ENCODE data around the gene MB21D2.

The MB21D2 gene

GRCh38 chr3:192923731-192924130 is 6.1 kb upstream of the MB21D2 start:
- no peak for DNase-seq (ENCODE audit: low read depth, low spot score)

DNA sequence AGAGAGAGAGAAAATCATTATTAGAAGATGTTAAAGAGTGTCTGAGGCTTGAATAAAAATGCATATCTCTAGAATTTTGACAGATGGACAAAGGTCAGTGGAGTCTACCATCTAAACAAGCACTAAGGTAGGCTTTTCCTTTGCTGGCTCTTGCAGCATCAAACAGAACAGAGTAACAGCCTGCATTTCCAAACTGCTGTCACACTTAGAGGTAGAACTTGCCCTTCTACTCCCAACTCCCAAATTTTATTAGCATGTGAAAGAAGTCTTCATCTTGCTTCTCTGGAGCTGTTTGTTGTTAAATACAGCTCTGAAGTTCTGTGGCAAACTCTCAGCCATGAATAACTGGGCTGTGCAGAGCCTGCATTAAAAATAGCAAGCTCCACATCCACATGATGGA is 4.1 kb upstream of the MB21D2 start:
- DNase-seq (ENCODE audit: low read depth, low spot score), result no peak

DNA sequence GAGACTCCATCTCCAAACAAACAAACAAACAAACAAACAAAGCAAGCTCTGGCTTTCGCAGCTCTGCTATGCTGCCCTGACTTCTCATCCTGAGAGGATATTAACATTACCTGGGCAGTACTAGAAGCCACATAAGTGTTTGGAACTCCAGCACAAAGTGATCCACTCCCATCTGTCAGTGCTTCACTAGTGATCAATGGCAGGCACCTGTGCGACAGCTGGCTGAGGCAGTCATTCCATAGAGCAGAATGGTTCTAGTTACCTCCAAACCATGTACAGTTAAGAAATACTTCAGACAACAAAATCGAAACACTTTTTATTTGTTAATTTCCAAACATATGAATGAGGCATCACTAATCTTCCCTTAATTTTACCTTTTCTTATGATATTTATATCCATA is 2.8 kb upstream of the MB21D2 start:
- DNase-seq (ENCODE audit: low read depth, low spot score), result no peak

DNA sequence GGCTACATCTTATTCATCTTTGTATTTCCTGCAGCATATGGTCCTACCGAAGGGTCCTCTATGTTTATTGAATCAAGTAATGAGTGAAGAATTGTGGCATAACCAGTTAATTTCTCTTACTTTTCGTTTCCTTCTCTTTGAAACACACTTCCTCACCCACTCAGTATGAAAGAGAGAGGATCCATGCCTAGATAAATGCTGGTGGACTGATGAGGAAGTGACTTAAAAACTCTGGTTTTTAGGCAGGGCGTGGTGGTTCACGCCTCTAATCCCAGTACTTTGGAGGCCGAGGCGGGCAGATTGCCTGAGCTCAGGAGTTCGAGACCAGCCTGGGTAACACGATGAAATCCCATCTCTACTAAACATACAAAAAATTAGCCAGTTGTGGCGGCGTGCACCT is 2.2 kb upstream of the MB21D2 start:
- no peak for DNase-seq (ENCODE audit: low read depth, low spot score)

DNA sequence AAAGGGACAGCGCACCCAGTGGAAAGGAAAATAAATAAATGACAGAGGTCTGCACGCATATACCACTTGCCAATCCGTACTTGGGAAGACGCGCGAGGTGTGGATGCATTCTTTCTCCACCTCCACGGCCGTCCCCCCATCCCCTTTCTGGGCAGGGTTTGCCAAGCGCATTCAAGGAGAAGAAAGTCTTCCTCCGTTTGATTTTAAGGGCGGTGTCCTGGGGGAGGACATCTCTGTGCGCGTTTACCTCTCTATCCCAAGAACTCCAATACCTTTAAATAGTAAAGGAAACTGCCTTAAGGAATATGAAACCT is 576 bp upstream of the MB21D2 start:
- DNase-seq (ENCODE audit: low read depth, low spot score), result no peak

- peak; percentile 81 for DNase-seq (ENCODE audit: low read depth, low spot score)
These were observed 640 bp downstream of the MB21D2 start for GRCh38 chr3:192917028-192917403.

DNA sequence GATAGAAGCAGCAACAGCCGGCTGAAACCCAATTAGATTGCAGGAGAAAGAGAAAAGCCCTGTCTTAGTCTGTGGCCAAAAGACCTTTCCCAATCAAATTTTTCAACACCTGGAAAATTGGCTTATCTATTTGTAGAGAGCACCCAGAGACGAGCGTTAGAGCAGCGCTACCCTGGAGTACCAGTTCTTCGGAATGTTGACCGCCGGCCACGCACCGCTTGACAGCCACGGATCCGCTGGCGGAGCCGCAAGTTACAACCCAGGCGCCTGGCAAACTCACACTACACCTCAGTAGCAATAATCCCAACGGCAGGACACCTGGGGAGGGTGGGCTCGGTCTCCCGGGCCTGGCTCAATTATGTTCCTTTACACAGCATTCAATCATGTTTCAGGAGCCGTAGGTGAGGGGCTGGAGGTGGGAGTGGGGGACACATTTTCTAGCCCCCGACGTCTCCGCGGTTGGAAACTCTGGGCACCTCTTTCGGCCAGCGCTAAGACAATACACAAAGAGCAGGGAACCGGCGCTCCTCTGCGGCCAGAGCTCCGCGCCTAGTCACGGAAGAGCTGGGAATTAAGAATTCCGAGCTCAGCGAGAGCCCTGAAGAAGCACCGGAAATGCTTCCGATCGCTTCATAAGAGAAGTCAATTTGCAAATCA is 1.2 kb downstream of the MB21D2 start:
- DNase-seq (ENCODE audit: low read depth, low spot score), result peak; percentile 69

DNA sequence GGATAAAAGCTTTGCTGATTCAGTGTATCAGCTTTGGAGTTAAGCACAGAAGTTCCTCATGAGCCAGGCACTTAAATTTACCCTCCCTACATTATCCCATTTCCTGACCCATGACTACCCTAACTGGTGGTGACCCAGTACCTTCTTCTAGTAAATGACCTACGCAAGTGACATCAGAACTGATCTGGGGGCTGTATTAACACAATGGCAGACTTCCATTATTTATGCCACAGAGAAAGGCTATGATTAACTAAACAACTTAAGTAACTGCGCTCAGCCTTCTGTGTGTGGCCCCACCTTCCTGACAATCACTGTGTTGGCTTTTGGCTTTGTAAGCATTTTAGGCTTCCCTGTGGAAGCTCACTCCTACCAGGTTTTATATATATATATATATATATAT is 1.9 kb downstream of the MB21D2 start:
- DNase-seq (ENCODE audit: low read depth, low spot score), result peak; percentile 19

DNA sequence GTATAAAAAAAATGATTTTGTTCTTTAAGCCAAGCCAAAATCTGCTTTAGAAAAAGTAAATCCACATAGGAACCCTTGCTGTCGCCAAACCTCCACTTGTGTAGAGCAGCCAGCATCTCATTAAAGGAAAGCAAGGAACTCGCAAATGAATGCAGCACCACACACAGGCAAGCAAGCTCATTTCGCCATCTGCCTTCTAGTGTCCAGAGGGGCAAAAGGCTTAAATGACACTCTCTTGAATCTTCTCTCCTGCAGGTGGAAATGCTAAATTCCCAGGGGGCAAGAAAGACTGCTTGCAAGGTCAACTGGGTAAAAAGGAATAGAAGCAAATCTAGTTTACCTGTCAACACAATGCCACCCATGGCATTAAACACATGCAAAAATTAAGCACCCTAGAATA is 2.4 kb downstream of the MB21D2 start:
- DNase-seq (ENCODE audit: low read depth, low spot score), result peak; percentile 80

DNA sequence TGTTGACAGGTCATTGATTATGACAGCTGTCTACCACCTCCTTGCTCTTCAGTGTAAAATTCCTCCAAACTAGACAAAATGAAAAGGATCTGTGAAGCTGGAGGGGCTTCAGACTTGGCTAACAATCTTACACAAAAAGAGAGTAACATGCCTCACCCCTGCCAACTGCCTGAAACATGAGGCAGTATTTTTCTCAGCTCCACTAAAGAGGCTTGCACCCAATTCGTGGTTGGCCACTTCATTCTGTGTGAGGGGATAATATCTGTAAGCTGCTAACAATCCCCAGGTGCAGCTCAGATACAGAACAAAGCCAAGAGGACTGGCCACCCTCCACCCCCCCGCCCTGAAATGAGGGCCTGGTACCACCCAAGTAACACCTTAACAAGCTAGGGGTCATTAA is 2.8 kb downstream of the MB21D2 start:
- no peak for DNase-seq (ENCODE audit: low read depth, low spot score)

GRCh38 chr3:192913540-192913939 is 4.1 kb downstream of the MB21D2 start:
- DNase-seq (ENCODE audit: low read depth, low spot score), result no peak

GRCh38 chr3:192911293-192911692 is 6.4 kb downstream of the MB21D2 start:
- no peak for DNase-seq (ENCODE audit: low read depth, low spot score)

DNA sequence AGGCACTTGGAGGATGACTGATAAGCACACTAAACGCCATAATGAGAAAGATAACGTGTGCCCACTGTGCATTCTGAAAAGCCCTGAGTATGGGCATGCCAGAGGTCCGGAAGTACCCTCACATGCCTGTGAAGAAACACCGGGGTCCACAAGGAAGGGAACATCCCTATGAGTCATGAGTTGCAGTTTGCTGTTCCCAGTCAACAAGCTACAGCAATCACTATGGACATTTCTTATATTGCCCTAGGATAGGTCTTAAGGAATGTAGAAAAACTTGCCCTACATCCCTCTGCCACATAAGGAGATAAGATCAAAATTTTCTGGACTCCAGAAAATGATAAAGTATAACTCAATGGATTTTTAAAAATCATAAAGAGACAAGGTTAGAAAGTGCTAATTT is 9.9 kb downstream of the MB21D2 start:
- no peak for DNase-seq (ENCODE audit: low read depth, low spot score)

GRCh38 chr3:192906940-192907339 is 10.7 kb downstream of the MB21D2 start:
- no peak for DNase-seq (ENCODE audit: low read depth, low spot score)

DNA sequence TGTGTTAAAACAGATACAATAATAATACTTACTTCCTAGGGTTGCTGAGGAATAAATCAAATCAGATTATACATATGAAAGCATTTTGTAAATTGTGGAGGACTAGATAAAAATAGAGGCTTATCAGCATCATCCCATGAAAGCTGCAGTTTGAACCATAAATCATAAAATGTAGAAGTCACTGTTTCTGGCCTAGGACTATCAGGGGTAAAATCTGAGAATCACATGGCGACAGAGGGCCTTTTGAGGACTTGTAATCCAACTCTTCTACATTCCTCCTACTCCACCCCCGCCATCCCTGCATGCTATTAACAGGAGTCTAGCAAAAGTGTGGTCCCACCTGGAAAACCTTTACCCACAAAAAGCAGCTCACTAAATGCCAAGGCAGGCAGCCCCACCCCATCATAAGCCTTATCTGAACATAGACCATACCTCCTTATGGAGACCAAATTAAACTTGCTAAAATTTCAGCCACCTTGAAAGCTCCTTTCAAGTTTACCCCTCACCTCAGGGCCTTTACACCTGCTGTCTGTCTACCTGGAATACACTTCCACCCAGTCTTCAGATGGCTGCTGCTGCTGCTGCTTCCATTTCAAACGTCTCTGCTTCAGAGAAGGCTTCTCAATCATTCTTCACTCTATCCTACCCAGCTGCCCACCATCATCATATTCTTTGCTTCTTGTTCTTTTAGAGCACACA is 11.5 kb downstream of the MB21D2 start:
- DNase-seq (ENCODE audit: low read depth, low spot score), result no peak

DNA sequence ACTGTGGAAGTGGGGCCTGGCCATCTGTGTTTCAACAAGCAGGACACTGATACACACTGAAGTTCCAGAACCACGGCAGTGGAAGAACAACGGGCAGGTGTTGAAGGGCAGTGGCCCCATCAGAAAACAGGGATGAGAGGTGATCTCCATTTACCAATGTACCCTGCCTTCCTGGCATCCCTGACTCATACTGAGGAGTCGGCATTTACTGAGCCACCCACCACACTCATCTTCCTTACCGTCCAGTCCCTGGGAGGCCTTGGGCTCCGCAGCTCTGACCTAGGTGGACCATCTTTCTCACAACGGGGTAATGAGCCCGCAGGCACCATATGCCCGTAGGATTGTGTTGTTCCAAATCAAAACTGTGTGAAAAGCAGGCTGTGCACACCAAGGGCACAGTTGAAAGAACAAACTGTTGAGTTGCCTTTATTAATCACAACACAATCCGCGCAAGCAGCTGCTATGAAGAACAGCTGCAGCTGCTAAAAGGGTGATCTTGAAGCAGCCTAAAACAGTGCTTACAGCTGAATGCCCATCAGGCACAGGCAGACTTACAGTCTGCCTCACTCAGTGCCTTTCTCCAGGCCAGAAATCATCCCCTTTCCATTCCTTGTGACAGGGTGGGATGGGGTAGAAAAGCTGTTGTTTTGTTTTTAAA is 12.9 kb downstream of the MB21D2 start:
- DNase-seq (ENCODE audit: low read depth, low spot score), result no peak

GRCh38 chr3:192902549-192902948 is 15.1 kb downstream of the MB21D2 start:
- no peak for DNase-seq (ENCODE audit: low read depth, low spot score)

GRCh38 chr3:192901435-192901834 is 16.2 kb downstream of the MB21D2 start:
- DNase-seq (ENCODE audit: low read depth, low spot score), result peak; percentile 86

DNA sequence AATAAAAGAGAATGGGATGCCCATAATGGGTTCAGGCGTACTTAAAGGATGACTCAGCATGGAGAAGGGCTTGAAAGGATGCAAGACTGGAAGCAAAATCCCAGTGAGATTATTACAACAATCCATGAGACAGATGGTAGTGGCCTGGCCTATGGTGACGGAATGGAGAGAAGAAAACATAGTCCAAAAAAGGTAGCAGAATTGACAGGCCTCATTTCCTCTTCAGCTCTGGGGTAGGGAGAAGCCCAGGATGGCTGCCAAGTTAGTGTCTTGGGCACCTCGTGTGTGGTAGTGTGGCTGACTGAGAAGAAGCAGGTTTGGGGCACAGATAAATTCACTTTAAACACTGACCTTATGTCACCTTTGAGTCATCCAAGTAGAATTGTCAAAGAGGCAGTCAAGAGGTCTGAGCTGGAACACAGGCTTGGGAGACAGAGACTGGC is 18.1 kb downstream of the MB21D2 start:
- peak; percentile 76 for DNase-seq (ENCODE audit: low read depth, low spot score)

DNA sequence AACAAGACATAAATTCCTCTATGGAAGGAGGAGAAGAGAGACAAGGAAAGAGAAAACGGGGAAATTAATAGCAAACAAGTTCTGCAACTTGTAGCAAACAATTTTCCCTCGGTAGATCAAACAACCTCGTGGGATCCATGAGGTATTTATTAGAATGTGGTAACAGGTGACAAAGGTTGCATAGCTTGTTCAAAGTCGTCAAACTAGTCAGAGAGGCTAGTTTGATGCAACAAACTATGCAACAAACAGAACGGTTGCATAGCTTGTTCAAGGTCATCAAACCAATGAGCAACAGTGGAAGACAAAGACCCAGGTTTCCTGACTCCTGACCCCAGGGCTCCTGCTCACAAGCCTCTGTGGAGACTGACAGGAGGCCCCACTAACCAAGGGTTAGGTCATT is 20.7 kb downstream of the MB21D2 start:
- no peak for DNase-seq (ENCODE audit: low read depth, low spot score)

- no peak for DNase-seq (ENCODE audit: low read depth, low spot score)
These were observed 21.4 kb downstream of the MB21D2 start for GRCh38 chr3:192896208-192896607.

DNA sequence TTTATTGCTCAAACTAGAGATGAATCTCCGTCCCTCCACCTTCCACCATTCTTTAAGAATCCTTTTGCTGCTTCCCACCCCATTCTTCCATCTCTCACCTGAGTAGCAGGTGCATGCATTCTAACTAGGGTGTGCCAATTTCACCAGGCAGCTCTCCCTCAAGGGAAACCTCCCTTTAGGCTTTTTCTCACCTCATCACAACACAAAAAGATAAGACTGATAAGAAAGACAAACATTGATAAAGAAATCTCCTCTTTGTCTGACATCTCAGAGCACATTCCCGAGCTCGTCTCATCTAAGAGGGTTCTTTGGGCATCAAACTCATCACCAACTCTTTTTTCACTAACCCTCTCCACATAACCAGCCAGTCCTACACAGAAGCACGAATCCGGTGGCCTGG is 23.0 kb downstream of the MB21D2 start:
- DNase-seq (ENCODE audit: low read depth, low spot score), result no peak

- peak; percentile 96 for DNase-seq (ENCODE audit: low read depth, low spot score)
These were observed 24.5 kb downstream of the MB21D2 start for GRCh38 chr3:192892981-192893700.
